HEK293 (cell line): ENCODE results near the gene SAYSD1.

Source experiments
- BCL6B ChIP-seq: fragments of 450-650 bp; formaldehyde crosslinking; IDR thresholded peaks from 2 replicates; pipeline ENCODE4 v1.5.1; 2017; ENCODE audit warnings: missing biosample characterization, missing genetic modification characterization
- IKZF3 ChIP-seq: fragments of 450-650 bp; IDR thresholded peaks from 2 replicates; pipeline ENCODE4 v1.5.0; 2018; ENCODE audit warnings: missing biosample characterization, mild to moderate bottlenecking, missing genetic modification characterization, moderate library complexity
- KLF16 ChIP-seq: fragments of 450-650 bp; formaldehyde crosslinking; IDR thresholded peaks from 2 replicates; pipeline ENCODE4 v1.5.1; 2017; ENCODE audit warnings: missing biosample characterization, missing genetic modification characterization
- PATZ1 ChIP-seq: fragments of 450-650 bp; formaldehyde crosslinking; IDR thresholded peaks from 2 replicates; pipeline ENCODE4 v1.5.1; 2016; ENCODE audit warnings: missing biosample characterization, missing genetic modification characterization
- PRDM6 ChIP-seq: fragments of 450-650 bp; formaldehyde crosslinking; IDR thresholded peaks from 2 replicates; pipeline ENCODE4 v1.5.1; 2017; ENCODE audit warnings: missing biosample characterization, missing genetic modification characterization
- SETDB1 ChIP-seq: IDR thresholded peaks from one replicate; pipeline ENCODE4 v1.6.1; 2017; ENCODE audit warnings: mild to moderate bottlenecking, low read length, moderate library complexity, mixed read lengths; ENCODE audit not compliant: insufficient read length
- SP2 ChIP-seq: fragments of 450-650 bp; formaldehyde crosslinking; IDR thresholded peaks from 2 replicates; pipeline ENCODE4 v1.5.1; 2016; ENCODE audit warnings: missing biosample characterization, missing genetic modification characterization
- TRIM28 ChIP-seq: IDR thresholded peaks from 2 replicates; pipeline ENCODE4 v1.6.1; 2011; ENCODE audit warnings: low read length, control low read depth, borderline replicate concordance
- ZBTB1 ChIP-seq: fragments of 450-650 bp; formaldehyde crosslinking; IDR thresholded peaks from 2 replicates; pipeline ENCODE4 v1.5.1; 2016; ENCODE audit warnings: missing biosample characterization, missing genetic modification characterization
- ZBTB10 ChIP-seq: fragments of 450-650 bp; formaldehyde crosslinking; IDR thresholded peaks from 2 replicates; pipeline ENCODE4 v1.5.1; 2016; ENCODE audit warnings: missing biosample characterization, missing genetic modification characterization
- ZBTB44 ChIP-seq: fragments of 450-650 bp; IDR thresholded peaks from 2 replicates; pipeline ENCODE4 v1.5.1; 2018; ENCODE audit warnings: missing biosample characterization, mild to moderate bottlenecking, missing genetic modification characterization
- ZFP41 ChIP-seq: fragments of 450-650 bp; formaldehyde crosslinking; IDR thresholded peaks from 2 replicates; pipeline ENCODE4 v1.5.1; 2016; ENCODE audit warnings: missing biosample characterization, missing genetic modification characterization, borderline replicate concordance
- ZIC2 ChIP-seq: fragments of 450-650 bp; formaldehyde crosslinking; IDR thresholded peaks from 2 replicates; pipeline ENCODE4 v1.5.1; 2016; ENCODE audit warnings: missing biosample characterization, missing genetic modification characterization
- ZNF138 ChIP-seq: fragments of 450-650 bp; formaldehyde crosslinking; IDR thresholded peaks from 2 replicates; pipeline ENCODE4 v1.5.1; 2016; ENCODE audit warnings: missing biosample characterization, missing genetic modification characterization, borderline replicate concordance
- ZNF140 ChIP-seq: fragments of 450-650 bp; formaldehyde crosslinking; IDR thresholded peaks from 2 replicates; pipeline ENCODE4 v1.5.1; 2016; ENCODE audit warnings: missing biosample characterization, missing genetic modification characterization
- ZNF146 ChIP-seq: fragments of 450-650 bp; formaldehyde crosslinking; IDR thresholded peaks from 2 replicates; pipeline ENCODE4 v1.5.1; 2016; ENCODE audit warnings: missing biosample characterization, missing genetic modification characterization
- ZNF169 ChIP-seq: fragments of 450-650 bp; formaldehyde crosslinking; IDR thresholded peaks from 2 replicates; pipeline ENCODE4 v1.5.1; 2016; ENCODE audit warnings: missing biosample characterization, missing genetic modification characterization
- ZNF211 ChIP-seq: fragments of 450-650 bp; formaldehyde crosslinking; IDR thresholded peaks from 2 replicates; pipeline ENCODE4 v1.5.1; 2016; ENCODE audit warnings: low read depth, missing biosample characterization, missing genetic modification characterization
- ZNF221 ChIP-seq: fragments of 450-650 bp; formaldehyde crosslinking; IDR thresholded peaks from 2 replicates; pipeline ENCODE4 v1.5.1; 2017; ENCODE audit warnings: missing biosample characterization, missing genetic modification characterization, borderline replicate concordance
- ZNF24 ChIP-seq: fragments of 450-650 bp; formaldehyde crosslinking; IDR thresholded peaks from 2 replicates; pipeline ENCODE4 v1.5.1; 2016; ENCODE audit warnings: missing biosample characterization, missing genetic modification characterization
- ZNF292 ChIP-seq: fragments of 450-650 bp; formaldehyde crosslinking; IDR thresholded peaks from 2 replicates; pipeline ENCODE4 v1.5.1; 2016; ENCODE audit warnings: low read depth, missing biosample characterization, missing genetic modification characterization, borderline replicate concordance
- ZNF341 ChIP-seq: fragments of 450-650 bp; formaldehyde crosslinking; IDR thresholded peaks from 2 replicates; pipeline ENCODE4; 2016; ENCODE audit warnings: low read depth, missing biosample characterization, missing genetic modification characterization
- ZNF350 ChIP-seq: fragments of 450-650 bp; formaldehyde crosslinking; IDR thresholded peaks from 2 replicates; pipeline ENCODE4 v1.5.0; 2017; ENCODE audit warnings: missing biosample characterization, mild to moderate bottlenecking, missing genetic modification characterization
- ZNF558 ChIP-seq: fragments of 450-650 bp; formaldehyde crosslinking; IDR thresholded peaks from 2 replicates; pipeline ENCODE4 v1.5.1; 2016; ENCODE audit warnings: missing biosample characterization, missing genetic modification characterization
- ZNF623 ChIP-seq: fragments of 450-650 bp; formaldehyde crosslinking; IDR thresholded peaks from 2 replicates; pipeline ENCODE4 v1.5.1; 2016; ENCODE audit warnings: missing biosample characterization, missing genetic modification characterization
- ZNF654 ChIP-seq: fragments of 450-650 bp; formaldehyde crosslinking; IDR thresholded peaks from 2 replicates; pipeline ENCODE4 v1.5.1; 2016; ENCODE audit warnings: low read depth, missing biosample characterization, missing genetic modification characterization
- ZNF76 ChIP-seq: fragments of 450-650 bp; formaldehyde crosslinking; IDR thresholded peaks from 2 replicates; pipeline ENCODE4; 2016; ENCODE audit warnings: low read depth, missing biosample characterization, missing genetic modification characterization, borderline replicate concordance
- ZNF785 ChIP-seq: fragments of 450-650 bp; formaldehyde crosslinking; IDR thresholded peaks from 2 replicates; pipeline ENCODE4 v1.5.1; 2016; ENCODE audit warnings: missing biosample characterization, missing genetic modification characterization
- ZNF792 ChIP-seq: fragments of 450-650 bp; formaldehyde crosslinking; IDR thresholded peaks from 2 replicates; pipeline ENCODE4 v1.5.1; 2016; ENCODE audit warnings: missing biosample characterization, missing genetic modification characterization
- ZSCAN30 ChIP-seq: fragments of 450-650 bp; IDR thresholded peaks from 2 replicates; pipeline ENCODE4 v1.5.1; 2018; ENCODE audit warnings: missing biosample characterization, mild to moderate bottlenecking, missing genetic modification characterization, moderate library complexity
- ZXDB ChIP-seq: fragments of 450-650 bp; formaldehyde crosslinking; IDR thresholded peaks from 2 replicates; pipeline ENCODE4 v1.5.1; 2016; ENCODE audit warnings: missing biosample characterization, missing genetic modification characterization

The SAYSD1 gene

GRCh38 chr6:39059496-39060310 lies 55.3 kb downstream of the SAYSD1 start (continued):
- TF ChIP-seq ZBTB10 (tag by site-specific recombination) (no peak), ZXDB (tag by site-specific recombination) (peak; percentile 84), ZNF140 (tag by site-specific recombination) (no peak), KLF16 (tag by site-specific recombination) (peak; percentile 68; the same call in 1 of the 2 replicates), ZNF211 (no peak), SP2 (tag by site-specific recombination) (no peak), ZNF169 (tag by site-specific recombination) (no peak), ZNF221 (tag by site-specific recombination) (no peak), SETDB1 (no peak), ZNF558 (tag by site-specific recombination) (no peak), ZBTB44 (peak; percentile 86), ZNF785 (tag by site-specific recombination) (no peak), ZNF792 (tag by site-specific recombination) (no peak), PATZ1 (tag by site-specific recombination) (no peak; the same call in none of the 2 replicates), ZNF341 (tag by site-specific recombination) (peak; percentile 74), ZNF654 (no peak), ZFP41 (tag by site-specific recombination) (no peak), ZSCAN30 (peak; percentile 97), ZNF76 (tag by site-specific recombination) (no peak), PRDM6 (tag by site-specific recombination) (peak; percentile 93), ZNF623 (tag by site-specific recombination) (no peak), ZNF292 (tag by site-specific recombination) (no peak), BCL6B (tag by site-specific recombination) (no peak), ZNF24 (tag by site-specific recombination) (peak; percentile 57; the same call in 1 of the 2 replicates), IKZF3 (tag by site-specific recombination) (peak; percentile 91), ZNF138 (no peak), ZBTB1 (tag by site-specific recombination) (no peak), ZNF146 (tag by site-specific recombination) (peak; percentile 55; the same call in 1 of the 2 replicates), TRIM28 (no peak; the same call in 1 of the 2 replicates), ZIC2 (tag by site-specific recombination) (peak; percentile 100), ZNF350 (tag by site-specific recombination) (no peak)
